Peyer's patch (tissue), 4 donors: ENCODE results near the gene FNIP2. TPM values are rescaled to one million over a fixed set of nuclear protein-coding genes. Genes with fewer than 3 reads are reported as not detected.

Source experiments
- DNase-seq, 3 donors: peaks; one replicate each; pipeline ENCODE4 v3.0.0-alpha.2; 2017 to 2019
- H3K27ac ChIP-seq, 4 donors: fragments of 200-600 bp; sonication (generic); one replicate each; pipeline ENCODE4 v1.5.1; 2016 to 2019
- H3K27me3 ChIP-seq, 2 donors: fragments of 200-600 bp; sonication (generic); one replicate each; pipeline ENCODE4 v1.5.1; 2019
- H3K36me3 ChIP-seq, 3 donors: fragments of 200-600 bp; sonication (generic); one replicate each; pipeline ENCODE4 v1.5.1; 2016 to 2019
- H3K4me1 ChIP-seq, 4 donors: fragments of 200-600 bp; sonication (generic); one replicate each; pipeline ENCODE4 v1.5.1; 2016 to 2019
- H3K4me3 ChIP-seq, 4 donors: fragments of 200-600 bp; sonication (generic); 1 replicate in 3 of 4; 2 replicates in 1 of 4; pipeline ENCODE4 v1.5.1; 2016 to 2019; ENCODE audit warnings: mild to moderate bottlenecking in 1 of 4
- H3K9me3 ChIP-seq, 4 donors: fragments of 200-600 bp; sonication (generic); one replicate each; pipeline ENCODE4 v1.5.1; 2016 to 2019; ENCODE audit warnings: mild to moderate bottlenecking in 1 of 4
- CTCF ChIP-seq, 6 experiments: fragments of 450-650 bp in 4 of 6; fragments of 200-600 bp in 2 of 6; sonication (generic) in 1 of 6; IDR thresholded peaks; one replicate each; pipeline ENCODE4 v1.5.1; 2017 to 2019; ENCODE audit warnings: antibody characterized with exemption in 6 of 6, mild to moderate bottlenecking in 3 of 6, moderate library complexity in 1 of 6
- POLR2A ChIP-seq, 2 donors: fragments of 450-650 bp; IDR thresholded peaks; one replicate each; pipeline ENCODE4 v1.5.1; 2017; ENCODE audit warnings: antibody characterized with exemption in 2 of 2, mild to moderate bottlenecking in 2 of 2, moderate library complexity in 2 of 2
- total RNA-seq, 4 donors: library from RNA; depleted of rRNA; stranded (reverse); fragments of >200 nt; gene quantifications; one replicate each; pipeline ENCODE4 v1.1.0, GENCODE V29; 2016

The FNIP2 gene
- total RNA-seq, 4 donors from 2014 or later, result 31.9 to 40.8 (median 38.6) TPM

DNA sequence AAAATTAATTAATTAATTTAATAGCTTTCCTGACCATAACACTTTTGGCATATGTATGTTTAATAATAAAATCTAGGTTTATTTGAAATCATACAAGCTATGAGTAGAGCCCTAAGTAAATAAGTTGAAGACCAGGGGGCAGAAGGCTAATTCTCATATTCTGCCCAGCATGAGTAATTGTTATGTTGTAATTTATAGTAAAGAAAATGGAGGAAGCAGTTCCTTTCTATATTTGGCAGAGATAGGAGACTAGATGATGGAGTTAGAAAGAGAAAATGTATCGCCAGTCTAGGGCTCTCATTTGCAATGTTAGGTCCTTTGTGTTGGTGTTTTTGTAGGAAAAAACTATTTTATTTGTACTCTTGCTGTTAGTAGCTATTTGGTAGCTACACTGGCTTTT is 89.1 kb downstream of the FNIP2 start:
- no peak for DNase-seq
- Histone ChIP-seq H3K4me1 (no peaks in the 10 kb centered on the region), H3K4me3 (no peak overlapping the region), H3K27ac (no peak overlapping the region), H3K36me3 (peaks cover 0 to 18% (median 0%) of the 10 kb centered on the region in 3 donors), H3K9me3 (no peaks in the 10 kb centered on the region), H3K27me3 (no peaks in the 10 kb centered on the region)
- TF ChIP-seq CTCF (IDR thresholded peaks at IDR 0.05) (no peak), POLR2A (IDR thresholded peaks at IDR 0.05) (no peak)

DNA sequence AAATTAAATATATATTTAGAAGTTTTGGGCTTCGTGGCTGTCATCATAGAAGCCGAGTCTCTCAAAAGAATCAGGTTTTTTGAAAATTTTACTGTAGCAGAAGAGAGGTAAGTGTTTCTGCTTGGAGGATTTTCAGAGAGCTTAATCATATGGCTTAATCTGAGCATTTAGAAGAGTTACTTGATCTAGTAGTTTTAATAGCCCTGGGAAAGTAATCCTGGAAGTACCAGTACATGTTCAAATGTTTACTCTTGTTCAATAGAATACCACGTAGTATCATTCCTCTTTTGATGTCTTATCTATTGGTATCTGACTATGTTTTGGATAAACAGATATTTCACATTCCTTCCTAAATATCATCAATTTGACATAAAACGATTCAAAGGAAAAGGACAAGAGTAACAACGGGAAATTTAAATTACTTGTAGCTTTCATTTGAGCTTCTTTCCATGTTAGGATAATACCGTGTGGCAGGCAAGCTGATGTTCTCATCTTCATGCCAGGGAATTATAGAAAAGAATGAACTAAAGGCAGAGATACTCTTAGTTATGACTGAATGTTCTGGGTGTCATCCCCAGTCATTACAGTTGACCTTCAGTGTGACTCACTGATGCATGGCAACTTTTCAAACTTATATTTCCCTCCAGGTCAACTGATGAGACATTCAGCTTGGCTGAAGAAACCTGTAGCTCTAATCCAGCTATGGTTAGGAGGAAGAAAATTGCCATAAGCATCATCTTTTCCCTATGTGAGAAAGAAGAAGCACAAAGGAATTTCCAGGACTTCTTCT is 89.8 kb downstream of the FNIP2 start:
- H3K9me3 ChIP-seq, result no peaks in the 10 kb centered on the region
- peaks cover 0 to 24% (median 0%) of the 10 kb centered on the region in 3 donors for H3K36me3 ChIP-seq
- no peaks in the 10 kb centered on the region for H3K4me1 ChIP-seq
- no peak for TF ChIP-seq POLR2A (IDR thresholded peaks at IDR 0.05)
- no peak for TF ChIP-seq CTCF (IDR thresholded peaks at IDR 0.05)
- H3K27me3 ChIP-seq, result no peaks in the 10 kb centered on the region
- no peak overlapping the region for H3K27ac ChIP-seq
- no peak for DNase-seq
- no peak overlapping the region for H3K4me3 ChIP-seq

- no peak for DNase-seq
- no peaks in the 10 kb centered on the region for H3K4me1 ChIP-seq
- H3K27ac ChIP-seq, result no peak overlapping the region
- no peaks in the 10 kb centered on the region for H3K9me3 ChIP-seq
- TF ChIP-seq CTCF (IDR thresholded peaks at IDR 0.05) (no peak), POLR2A (IDR thresholded peaks at IDR 0.05) (no peak)
- H3K27me3 ChIP-seq, result no peaks in the 10 kb centered on the region
- H3K4me3 ChIP-seq, result no peak overlapping the region
- peaks cover 0 to 35% (median 0%) of the 10 kb centered on the region in 3 donors for H3K36me3 ChIP-seq
Measured at GRCh38 chr4:158859661-158860060, 90.8 kb downstream of the FNIP2 start.

- Histone ChIP-seq H3K27me3 (no peaks in the 10 kb centered on the region), H3K9me3 (no peaks in the 10 kb centered on the region), H3K36me3 (peaks cover 0 to 38% (median 0%) of the 10 kb centered on the region in 3 donors), H3K4me3 (no peak overlapping the region), H3K4me1 (no peaks in the 10 kb centered on the region), H3K27ac (no peak overlapping the region)
- no peak for TF ChIP-seq POLR2A (IDR thresholded peaks at IDR 0.05)
- TF ChIP-seq CTCF (IDR thresholded peaks at IDR 0.05), result no peak
- no peak for DNase-seq
Measured at GRCh38 chr4:158860856-158861255, 92.0 kb downstream of the FNIP2 start.

- Histone ChIP-seq H3K36me3 (peaks cover 0 to 38% (median 0%) of the 10 kb centered on the region in 3 donors), H3K4me1 (no peaks in the 10 kb centered on the region), H3K4me3 (no peak overlapping the region), H3K9me3 (no peaks in the 10 kb centered on the region), H3K27me3 (no peaks in the 10 kb centered on the region), H3K27ac (no peak overlapping the region)
- no peak for TF ChIP-seq POLR2A (IDR thresholded peaks at IDR 0.05)
- TF ChIP-seq CTCF (IDR thresholded peaks at IDR 0.05), result no peak
- no peak for DNase-seq
Measured at GRCh38 chr4:158861281-158861680, 92.5 kb downstream of the FNIP2 start.
